Stimulated activated CD4-positive, alpha-beta T cell treated with anti-CD3 and anti-CD28 coated beads, Interleukin-4, amount 100 ng/mL, for 48 hours (primary cell): ENCODE results near the gene KIF16B.
A peak's percentile ranks its signal among the peaks of the same experiment; 100 is the strongest.

Source experiments
- DNase-seq, 2 donors: peaks; one replicate each; pipeline ENCODE4 v3.0.0-alpha.2; 2020; ENCODE audit warnings: low read depth in 2 of 2

The KIF16B gene

DNA sequence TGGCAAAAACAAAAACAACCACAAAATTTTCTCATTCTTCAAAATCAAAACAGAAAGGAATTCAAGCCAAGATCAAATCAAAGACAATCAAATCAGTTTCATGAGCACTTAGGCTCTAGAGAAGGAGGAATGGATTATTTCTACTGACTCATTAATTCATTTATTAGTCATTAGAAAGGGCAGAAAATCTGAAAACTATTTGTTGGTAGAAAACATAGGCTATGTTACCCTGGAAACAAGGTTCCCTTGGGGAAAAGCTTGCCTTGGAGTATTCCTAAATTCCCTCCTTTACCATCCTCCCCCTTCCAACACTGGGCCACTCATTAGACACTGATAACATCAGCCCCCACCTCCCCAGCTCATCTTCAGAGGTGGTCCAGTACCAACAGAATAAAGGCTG is 17.5 kb downstream of the KIF16B start:
- no peak for DNase-seq

DNA sequence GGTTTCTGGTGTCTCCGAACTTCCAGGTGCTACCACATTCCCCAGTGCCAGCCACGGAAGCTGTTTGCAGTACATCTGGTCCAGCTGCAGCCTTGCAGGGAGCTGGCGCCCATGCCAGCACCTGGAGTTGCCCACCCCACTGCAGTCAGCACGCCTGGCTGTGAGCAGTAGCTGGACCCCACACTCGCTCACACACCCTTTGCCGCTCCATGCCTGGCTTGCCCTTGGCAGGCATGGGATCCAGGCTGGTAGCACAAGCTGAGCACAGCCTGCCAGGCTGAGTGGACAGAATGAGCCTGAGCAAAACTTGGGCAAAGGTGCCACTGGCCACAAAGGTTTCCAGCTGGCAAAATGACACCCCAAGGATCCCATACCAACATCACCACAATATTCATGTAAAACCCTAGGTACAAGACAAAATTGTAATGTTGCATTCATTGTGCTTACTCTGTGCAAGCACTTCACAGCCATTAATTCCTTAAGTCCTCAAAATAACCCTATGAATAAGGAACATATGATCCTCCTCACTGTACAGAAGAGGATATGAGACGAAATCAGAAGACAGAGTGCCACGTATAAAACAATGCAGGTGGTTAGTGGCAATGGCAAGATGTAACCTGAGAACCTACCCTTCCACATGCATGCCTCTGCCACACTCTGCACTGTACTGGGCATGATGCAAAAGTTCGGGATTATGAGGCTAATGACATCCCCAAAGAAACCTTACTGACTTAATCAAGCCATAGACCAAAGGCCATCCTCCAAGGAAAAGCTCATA is 18.3 kb downstream of the KIF16B start:
- DNase-seq: no peak

DNA sequence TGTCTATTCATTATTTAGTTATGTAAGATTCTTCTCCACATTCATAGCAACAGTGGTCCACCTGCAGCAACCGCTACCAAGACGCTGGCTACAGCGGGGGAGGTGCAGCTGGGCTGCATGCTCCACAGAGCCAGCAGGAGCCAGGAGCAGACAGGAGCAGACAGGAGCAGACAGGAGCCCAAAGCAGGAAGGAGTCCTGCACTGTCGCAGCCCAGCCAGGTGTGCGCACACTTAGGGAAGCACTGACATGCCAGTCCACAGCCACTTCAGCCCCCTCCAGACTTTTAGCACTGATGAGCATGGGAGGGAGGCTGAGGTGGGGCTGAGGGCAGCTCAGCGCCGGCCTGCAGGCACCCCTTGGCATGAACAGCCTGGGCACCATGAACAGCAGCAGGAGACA is 19.6 kb downstream of the KIF16B start:
- DNase-seq: no peak

- no peak for DNase-seq
These were observed 20.1 kb downstream of the KIF16B start for GRCh38 chr20:16553101-16553500.

DNA sequence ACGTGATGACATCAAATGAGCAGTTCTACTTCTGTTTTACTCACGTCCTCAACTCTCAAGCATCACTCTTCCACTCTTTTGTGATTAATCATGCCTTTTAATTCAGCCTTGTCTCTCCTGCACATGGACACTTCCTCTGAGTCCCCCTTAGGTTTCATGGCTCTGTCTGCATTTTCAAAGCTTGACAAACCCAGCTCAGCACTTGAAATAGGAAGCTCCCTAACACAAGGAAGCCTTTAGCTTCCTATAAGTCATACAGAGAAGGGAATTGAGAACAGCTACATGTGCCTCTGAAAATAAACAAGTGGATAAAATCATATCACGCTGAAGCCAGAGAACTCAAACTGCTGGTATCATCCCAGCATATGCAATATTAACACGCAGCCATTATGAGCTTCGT is 21.2 kb downstream of the KIF16B start:
- no peak for DNase-seq

- DNase-seq: no peak
These were observed 21.6 kb downstream of the KIF16B start for GRCh38 chr20:16551607-16552006.

GRCh38 chr20:16548068-16548672 is 25.1 kb downstream of the KIF16B start:
- no peak for DNase-seq

DNA sequence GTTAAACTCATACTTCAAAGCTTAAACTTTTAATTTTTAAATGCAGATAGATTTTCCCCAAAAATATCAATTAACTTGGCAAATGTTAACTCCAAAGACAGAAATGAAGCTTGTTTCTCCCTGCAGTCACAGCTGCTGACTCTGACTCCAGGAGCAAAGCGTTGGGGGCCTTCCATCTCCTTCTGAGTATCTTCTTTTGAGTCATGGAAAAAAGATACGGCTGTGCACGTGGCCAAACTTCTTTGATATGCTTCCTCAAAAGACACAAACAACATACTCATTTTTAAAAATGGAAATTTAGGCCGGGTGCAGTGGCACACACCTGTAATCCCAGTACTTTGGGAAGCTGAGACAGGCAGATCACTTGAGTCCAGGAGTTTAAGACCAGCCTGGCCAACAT is 28.3 kb downstream of the KIF16B start:
- DNase-seq: peak in 1 of 2 donors; percentile 1

DNA sequence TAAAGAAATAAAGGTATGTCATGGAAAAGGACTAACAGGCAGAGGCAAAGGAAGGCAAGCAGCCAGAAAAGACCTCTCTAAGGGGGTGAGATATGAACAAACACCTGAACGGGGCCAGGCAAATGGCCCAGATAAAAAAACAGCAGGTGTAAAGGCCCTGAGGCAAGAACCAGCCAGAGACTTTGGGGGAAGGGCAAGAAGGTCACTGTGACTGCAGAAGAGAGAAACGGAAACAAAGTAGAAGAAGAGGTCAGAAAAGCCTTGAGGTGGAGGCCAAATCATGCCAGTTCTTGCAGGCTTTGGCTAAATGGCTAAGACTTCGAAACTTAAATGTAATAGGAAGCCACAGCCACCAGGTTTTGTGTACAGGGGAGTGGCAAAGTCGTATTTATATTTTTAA is 30.8 kb downstream of the KIF16B start:
- DNase-seq: no peak

DNA sequence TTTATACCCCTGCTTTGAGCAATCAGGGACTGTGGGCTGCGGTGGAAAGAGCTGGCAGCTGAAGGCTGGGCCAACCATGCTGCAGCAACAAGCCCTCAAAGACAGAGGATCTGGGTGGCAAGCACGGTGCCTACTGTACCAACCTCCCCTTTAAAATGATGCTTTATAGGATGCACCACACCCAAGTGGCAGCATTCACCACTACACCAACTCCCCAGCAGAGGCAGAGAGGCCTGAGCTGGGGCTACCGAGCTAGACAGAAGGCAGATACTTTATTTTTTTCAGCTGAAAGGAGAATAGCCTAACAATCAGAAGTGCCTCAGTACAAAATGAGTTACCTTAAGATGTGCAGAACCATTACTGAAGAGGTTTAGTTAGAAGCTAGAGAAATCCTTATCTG is 31.4 kb downstream of the KIF16B start:
- no peak for DNase-seq

DNA sequence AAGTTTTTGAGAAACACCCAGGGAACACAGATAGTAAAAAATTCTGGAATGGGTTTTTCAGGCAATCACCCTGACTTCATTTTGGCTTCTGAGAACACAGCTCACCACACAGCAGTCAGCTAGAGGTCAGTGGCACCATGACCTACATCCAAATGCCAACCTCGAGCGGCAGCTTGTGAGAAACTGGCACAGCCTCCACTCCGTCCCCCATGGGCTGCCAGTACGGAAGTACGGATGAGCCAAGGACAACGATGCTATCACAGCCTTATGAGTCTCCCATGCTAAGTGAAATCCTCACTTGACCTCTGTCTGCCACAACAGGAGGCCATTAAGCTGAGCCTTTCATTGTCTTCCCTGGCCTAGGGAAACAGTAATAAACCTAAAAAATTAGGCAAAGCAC is 32.0 kb downstream of the KIF16B start:
- DNase-seq: no peak

- no peak for DNase-seq
These were observed 33.8 kb downstream of the KIF16B start for GRCh38 chr20:16539280-16540021.

GRCh38 chr20:16538779-16539178 is 34.5 kb downstream of the KIF16B start:
- no peak for DNase-seq

- DNase-seq: no peak
These were observed 35.3 kb downstream of the KIF16B start for GRCh38 chr20:16537918-16538317.

GRCh38 chr20:16537025-16537665 is 36.1 kb downstream of the KIF16B start:
- DNase-seq: no peak

- no peak for DNase-seq
These were observed 38.0 kb downstream of the KIF16B start for GRCh38 chr20:16535277-16535676.

GRCh38 chr20:16533502-16533901 is 39.7 kb downstream of the KIF16B start:
- no peak for DNase-seq

- no peak for DNase-seq
These were observed 41.8 kb downstream of the KIF16B start for GRCh38 chr20:16531485-16531884.

DNA sequence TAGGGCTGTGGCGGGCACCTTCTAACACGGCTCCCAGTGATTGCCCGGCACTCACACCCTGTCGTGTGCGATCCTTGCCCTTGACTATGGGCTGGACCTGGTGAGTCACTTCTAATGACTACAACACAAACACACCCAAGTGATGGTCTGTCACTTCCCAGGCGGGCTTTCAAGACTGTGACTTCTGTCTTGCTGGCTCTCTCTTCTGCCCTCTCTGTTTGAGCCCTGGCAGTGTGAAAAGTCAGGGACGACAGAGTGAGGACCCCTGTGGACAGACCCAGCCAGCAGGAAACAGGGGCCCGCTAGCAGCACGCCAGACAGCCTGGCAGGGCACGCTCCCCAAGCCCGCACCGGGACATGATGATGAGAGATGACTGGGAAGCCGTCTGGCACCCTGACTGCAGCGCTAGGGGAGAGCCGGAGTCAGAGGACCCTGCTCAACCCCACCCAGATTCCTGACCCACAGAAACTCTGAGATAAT is 43.0 kb downstream of the KIF16B start:
- no peak for DNase-seq

GRCh38 chr20:16528078-16528477 is 45.2 kb downstream of the KIF16B start:
- DNase-seq: no peak

DNA sequence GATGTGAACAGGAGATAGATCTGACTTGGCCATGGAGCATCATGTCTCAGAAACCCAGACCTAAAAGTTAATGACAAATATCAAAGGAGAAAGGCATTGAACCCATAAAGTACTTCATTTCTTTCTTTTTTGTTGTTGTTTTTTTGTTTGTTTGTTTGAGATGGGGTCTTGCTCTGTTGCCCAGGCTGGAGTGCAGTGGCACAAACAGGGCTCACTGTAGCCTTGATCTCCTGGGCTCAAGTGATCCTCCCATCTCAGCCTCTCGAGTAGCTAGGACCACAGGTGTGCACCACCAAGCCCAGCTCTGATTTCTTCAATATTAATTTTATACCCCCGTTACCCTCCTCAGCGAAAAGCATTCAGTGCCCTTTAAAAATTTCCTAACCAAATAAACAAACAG is 45.8 kb downstream of the KIF16B start:
- DNase-seq: no peak
